ENCODE data around the gene JAM2. TPM values are rescaled to one million over a fixed set of nuclear protein-coding genes. Genes with fewer than 3 reads are reported as not detected.
"Not testable (repeated sequence)": the region's sequence is repeated elsewhere in the genome, so short reads cannot be mapped to it uniquely, and the experiment has no call there.

Gene JAM2
- total RNA-seq, 1 donor from 2014 or later: 2.0 TPM

GRCh38 chr21:25682382-25682781, 43.3 kb downstream of the JAM2 start:
- POLR2A ChIA-PET: no interaction called here
- no peaks in the 10 kb centered on the region for H3K4me1 Mint-ChIP-seq

GRCh38 chr21:25687787-25688186, 48.7 kb downstream of the JAM2 start:
- intact Hi-C loops (cut with micrococcal nuclease): no loop called here
- no peaks in the 10 kb centered on the region for H3K9me3 Mint-ChIP-seq
- H3K4me3 Mint-ChIP-seq: no peak overlapping the region
- ChIA-PET CTCF (no interaction called here), POLR2A (no interaction called here)
- H3K36me3 Mint-ChIP-seq (ENCODE audit: low read depth): no peaks in the 10 kb centered on the region
- H3K27me3 Mint-ChIP-seq: no peaks in the 10 kb centered on the region
- H3K4me1 Mint-ChIP-seq: no peaks in the 10 kb centered on the region
- no peak overlapping the region for H3K27ac Mint-ChIP-seq
- TF ChIP-seq, protein P1, sequence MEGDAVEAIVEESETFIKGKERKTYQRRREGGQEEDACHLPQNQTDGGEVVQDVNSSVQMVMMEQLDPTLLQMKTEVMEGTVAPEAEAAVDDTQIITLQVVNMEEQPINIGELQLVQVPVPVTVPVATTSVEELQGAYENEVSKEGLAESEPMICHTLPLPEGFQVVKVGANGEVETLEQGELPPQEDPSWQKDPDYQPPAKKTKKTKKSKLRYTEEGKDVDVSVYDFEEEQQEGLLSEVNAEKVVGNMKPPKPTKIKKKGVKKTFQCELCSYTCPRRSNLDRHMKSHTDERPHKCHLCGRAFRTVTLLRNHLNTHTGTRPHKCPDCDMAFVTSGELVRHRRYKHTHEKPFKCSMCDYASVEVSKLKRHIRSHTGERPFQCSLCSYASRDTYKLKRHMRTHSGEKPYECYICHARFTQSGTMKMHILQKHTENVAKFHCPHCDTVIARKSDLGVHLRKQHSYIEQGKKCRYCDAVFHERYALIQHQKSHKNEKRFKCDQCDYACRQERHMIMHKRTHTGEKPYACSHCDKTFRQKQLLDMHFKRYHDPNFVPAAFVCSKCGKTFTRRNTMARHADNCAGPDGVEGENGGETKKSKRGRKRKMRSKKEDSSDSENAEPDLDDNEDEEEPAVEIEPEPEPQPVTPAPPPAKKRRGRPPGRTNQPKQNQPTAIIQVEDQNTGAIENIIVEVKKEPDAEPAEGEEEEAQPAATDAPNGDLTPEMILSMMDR (IDR thresholded peaks at IDR 0.05): no peak
- ATAC-seq (ENCODE audit: low read depth) (no peak), DNase-seq (no peak)

More at GRCh38 chr21:25682382-25682781, 43.3 kb downstream of the JAM2 start:
- ATAC-seq (ENCODE audit: low read depth) (no peak), DNase-seq (no peak)
- Mint-ChIP-seq H3K36me3 (ENCODE audit: low read depth) (no peaks in the 10 kb centered on the region), H3K4me3 (no peak overlapping the region), H3K27ac (no peak overlapping the region), H3K27me3 (no peaks in the 10 kb centered on the region), H3K9me3 (no peaks in the 10 kb centered on the region)
- CTCF ChIA-PET: no interaction called here
- intact Hi-C loops (cut with micrococcal nuclease): no loop called here
- TF ChIP-seq, protein P1 (IDR thresholded peaks at IDR 0.05): no peak

DNA sequence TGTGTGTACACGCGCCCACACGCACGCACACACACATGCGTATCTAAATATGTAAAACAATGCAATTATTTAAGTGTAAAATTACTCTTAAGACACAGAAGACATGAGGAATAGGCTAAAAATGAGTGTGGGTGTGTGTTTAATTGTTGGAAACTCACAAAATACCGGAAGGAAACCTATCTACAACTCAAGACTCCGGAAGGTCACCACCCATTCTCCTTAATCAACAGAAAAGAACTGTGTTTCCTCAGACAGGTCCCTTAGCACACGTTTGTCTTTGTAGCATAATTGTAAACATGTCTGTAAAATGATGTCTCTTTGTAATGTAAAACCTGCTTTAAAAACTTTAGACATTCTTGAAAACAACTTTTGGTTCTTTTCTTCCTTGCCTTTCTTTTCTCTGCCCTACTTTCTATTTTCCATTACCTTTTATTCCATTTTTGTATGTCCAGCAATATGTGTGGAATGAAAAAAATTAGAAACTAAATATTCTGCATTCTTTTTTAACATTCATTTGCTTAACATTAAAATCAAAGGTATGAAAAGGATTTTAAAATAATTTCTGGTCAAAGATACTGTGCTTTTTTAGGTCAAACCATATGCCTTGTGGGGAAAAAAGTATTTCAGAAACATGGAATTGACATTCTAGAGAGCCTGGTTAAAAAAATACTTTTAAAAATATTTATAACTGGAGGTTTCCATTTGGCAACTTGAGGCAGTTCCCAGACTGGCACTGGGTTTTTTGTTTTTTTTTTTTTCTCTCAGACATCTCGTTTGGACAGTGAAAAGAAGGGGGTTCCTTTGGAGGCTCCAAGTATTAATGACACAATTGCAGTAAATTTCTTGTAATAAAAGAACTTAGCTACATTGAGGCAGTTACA, 49.5 kb downstream of the JAM2 start:
- DNase-seq (no peak), ATAC-seq (ENCODE audit: low read depth) (no peak)
- Mint-ChIP-seq H3K27me3 (no peaks in the 10 kb centered on the region), H3K4me3 (no peak overlapping the region), H3K36me3 (ENCODE audit: low read depth) (no peaks in the 10 kb centered on the region), H3K4me1 (no peaks in the 10 kb centered on the region), H3K27ac (no peak overlapping the region), H3K9me3 (no peaks in the 10 kb centered on the region)
- TF ChIP-seq, protein P1 (IDR thresholded peaks at IDR 0.05): no peak
- intact Hi-C loops (cut with micrococcal nuclease): no loop called here
- ChIA-PET POLR2A (interaction anchor here (0.7 kb wide), 1 partner anchor 28 kb away, joined by 3 read pairs; no protein-coding TSS in a partner anchor), CTCF (no interaction called here)

DNA sequence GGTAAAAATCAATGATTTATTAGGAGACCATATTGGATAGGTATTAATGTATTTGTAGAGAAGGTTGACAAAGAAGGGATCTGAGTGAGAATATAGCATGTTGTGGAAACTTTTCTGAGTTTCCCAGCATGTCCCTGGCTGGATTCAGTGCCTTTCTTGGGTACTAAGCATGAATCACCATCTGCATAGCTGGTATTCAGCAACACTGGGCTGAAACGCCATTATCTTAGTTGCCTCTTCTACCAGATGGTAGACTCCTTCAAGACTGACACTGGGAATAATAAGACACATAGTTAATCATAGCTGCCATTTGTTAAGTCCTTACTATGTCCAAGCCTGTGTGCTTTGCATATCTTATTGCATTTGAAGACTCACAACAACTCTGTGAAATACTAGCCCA, 50.2 kb downstream of the JAM2 start:
- Mint-ChIP-seq H3K27me3 (no peaks in the 10 kb centered on the region), H3K9me3 (no peaks in the 10 kb centered on the region), H3K4me1 (no peaks in the 10 kb centered on the region), H3K27ac (no peak overlapping the region), H3K4me3 (no peak overlapping the region), H3K36me3 (ENCODE audit: low read depth) (no peaks in the 10 kb centered on the region)
- intact Hi-C loops (cut with micrococcal nuclease): no loop called here
- ATAC-seq (ENCODE audit: low read depth) (no peak), DNase-seq (no peak)
- TF ChIP-seq, protein P1 (IDR thresholded peaks at IDR 0.05): no peak
- ChIA-PET POLR2A (interaction anchor here (0.7 kb wide), 1 partner anchor 29 kb away, joined by 3 read pairs; no protein-coding TSS in a partner anchor), CTCF (no interaction called here)

DNA sequence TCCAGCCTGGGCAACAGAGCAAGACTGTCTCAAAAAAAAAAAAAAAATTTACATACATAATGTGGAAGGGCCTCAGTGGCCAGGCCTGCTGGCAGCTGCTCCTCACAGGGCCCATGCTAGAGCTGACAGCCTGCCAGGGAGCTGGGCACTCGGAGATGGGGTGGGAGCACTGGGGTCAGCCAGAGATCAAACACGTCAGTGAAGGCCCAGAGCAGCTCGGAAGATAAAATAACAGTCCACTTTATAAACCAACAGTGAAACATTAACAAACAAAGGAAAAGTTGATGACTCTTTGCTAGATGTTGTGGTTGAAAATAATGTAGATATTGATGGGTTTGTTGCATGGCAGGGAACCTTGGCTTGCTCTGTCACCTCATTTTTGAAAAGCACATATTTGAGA, 52.9 kb downstream of the JAM2 start:
- Mint-ChIP-seq H3K4me1 (no peaks in the 10 kb centered on the region), H3K9me3 (no peaks in the 10 kb centered on the region), H3K27me3 (no peaks in the 10 kb centered on the region), H3K36me3 (ENCODE audit: low read depth) (no peaks in the 10 kb centered on the region), H3K4me3 (no peak overlapping the region), H3K27ac (no peak overlapping the region)
- DNase-seq: no peak
- intact Hi-C loops (cut with micrococcal nuclease): no loop called here
- ChIA-PET POLR2A (no interaction called here), CTCF (no interaction called here)
- TF ChIP-seq, protein P1 (IDR thresholded peaks at IDR 0.05): no peak
- ATAC-seq (ENCODE audit: low read depth): no peak

DNA sequence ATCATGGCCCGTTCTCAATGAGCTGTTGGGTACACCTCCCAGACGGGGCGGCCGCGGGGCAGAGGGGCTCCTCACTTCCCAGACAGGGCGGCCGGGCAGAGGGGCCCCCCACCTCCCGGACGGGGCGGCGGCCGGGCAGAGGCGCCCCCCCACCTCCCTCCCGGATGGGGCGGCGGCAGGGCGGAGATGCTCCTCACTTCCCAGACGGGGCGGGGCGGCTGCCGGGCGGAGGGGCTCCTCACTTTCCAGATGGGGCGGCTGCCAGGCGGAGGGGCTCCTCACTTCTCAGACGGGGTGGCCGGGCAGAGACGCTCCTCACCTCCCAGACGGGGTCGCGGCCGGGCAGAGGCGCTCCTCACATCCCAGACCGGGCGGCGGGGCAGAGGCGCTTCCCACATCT, 56.4 kb downstream of the JAM2 start:
- H3K27me3 Mint-ChIP-seq; CTCF ChIA-PET; H3K27ac Mint-ChIP-seq; ATAC-seq (ENCODE audit: low read depth); H3K4me3 Mint-ChIP-seq; H3K36me3 Mint-ChIP-seq (ENCODE audit: low read depth); POLR2A ChIA-PET; H3K9me3 Mint-ChIP-seq; intact Hi-C loops (cut with micrococcal nuclease); H3K4me1 Mint-ChIP-seq; DNase-seq: not testable (repeated sequence)
